ENCODE results near the gene CDH26. TPM values are rescaled to one million over a fixed set of nuclear protein-coding genes. Genes with fewer than 3 reads are reported as not detected.
A peak's percentile ranks its signal among the peaks of the same experiment; 100 is the strongest.

Gene CDH26
- total and polyA plus RNA-seq, 5 donors, result 0.39 to 1.7 (median 1.2) TPM

DNA sequence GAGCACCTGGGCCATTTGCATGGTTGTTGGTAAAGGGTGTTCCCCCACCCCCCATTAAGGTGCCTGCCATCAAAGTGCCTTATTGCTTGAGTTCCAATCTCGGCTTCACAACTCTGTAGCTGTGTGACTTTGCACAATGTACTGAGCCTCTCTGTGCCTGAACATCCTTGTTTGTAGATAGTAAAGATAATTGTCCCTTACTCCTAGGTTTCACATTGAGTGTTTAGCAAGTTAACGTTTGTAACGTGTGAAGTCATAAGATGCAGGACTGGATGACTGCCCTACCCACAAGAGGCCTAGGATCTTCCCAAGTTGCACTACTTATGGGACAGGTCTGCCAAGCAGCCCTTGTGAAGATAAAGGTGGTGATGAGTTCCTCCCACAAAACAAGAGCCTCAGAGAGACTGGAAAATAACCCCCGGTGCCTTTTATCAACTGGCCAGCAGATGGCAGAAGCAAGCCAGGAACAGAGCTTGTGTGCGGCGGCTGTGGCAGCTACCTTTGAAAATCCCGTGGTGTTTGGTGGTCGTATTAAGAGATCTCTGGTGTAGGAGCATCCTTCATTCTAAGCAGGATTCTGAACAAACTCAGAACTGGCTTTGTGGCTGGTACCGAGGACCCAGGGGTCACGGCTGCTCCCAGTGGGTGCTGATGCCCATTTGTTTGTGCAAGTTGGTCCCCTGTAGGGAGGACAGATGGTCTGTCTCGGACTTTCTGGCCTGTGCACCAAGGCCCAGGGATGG lies 99.1 kb downstream of the CDH26 start:
- Histone ChIP-seq H3K4me1 (ENCODE audit: control insufficient read depth, insufficient read depth, low read length) (no peaks in the 10 kb centered on the region), H3K27ac (ENCODE audit: low read length) (no peak overlapping the region), H3K4me3 (ENCODE audit: low read length) (no peak overlapping the region), H3K27me3 (ENCODE audit: control insufficient read depth, insufficient read depth) (no peaks in the 10 kb centered on the region), H3K9me3 (ENCODE audit: control insufficient read depth, low read length) (no peaks in the 10 kb centered on the region)
- 14% methylated on average over 11 of the region's 11 CpGs for WGBS
- intact Hi-C loops (cut with DNase I), result loop anchor here in 1 of 4 donors (5.0 to 10.0 kb wide), 3 partner anchors 148 to 1065 kb away; no protein-coding TSS in a partner anchor
- DNase-seq (peak; percentile 59 to 80 (median 75)), ATAC-seq (peak; percentile 33 to 53)

DNA sequence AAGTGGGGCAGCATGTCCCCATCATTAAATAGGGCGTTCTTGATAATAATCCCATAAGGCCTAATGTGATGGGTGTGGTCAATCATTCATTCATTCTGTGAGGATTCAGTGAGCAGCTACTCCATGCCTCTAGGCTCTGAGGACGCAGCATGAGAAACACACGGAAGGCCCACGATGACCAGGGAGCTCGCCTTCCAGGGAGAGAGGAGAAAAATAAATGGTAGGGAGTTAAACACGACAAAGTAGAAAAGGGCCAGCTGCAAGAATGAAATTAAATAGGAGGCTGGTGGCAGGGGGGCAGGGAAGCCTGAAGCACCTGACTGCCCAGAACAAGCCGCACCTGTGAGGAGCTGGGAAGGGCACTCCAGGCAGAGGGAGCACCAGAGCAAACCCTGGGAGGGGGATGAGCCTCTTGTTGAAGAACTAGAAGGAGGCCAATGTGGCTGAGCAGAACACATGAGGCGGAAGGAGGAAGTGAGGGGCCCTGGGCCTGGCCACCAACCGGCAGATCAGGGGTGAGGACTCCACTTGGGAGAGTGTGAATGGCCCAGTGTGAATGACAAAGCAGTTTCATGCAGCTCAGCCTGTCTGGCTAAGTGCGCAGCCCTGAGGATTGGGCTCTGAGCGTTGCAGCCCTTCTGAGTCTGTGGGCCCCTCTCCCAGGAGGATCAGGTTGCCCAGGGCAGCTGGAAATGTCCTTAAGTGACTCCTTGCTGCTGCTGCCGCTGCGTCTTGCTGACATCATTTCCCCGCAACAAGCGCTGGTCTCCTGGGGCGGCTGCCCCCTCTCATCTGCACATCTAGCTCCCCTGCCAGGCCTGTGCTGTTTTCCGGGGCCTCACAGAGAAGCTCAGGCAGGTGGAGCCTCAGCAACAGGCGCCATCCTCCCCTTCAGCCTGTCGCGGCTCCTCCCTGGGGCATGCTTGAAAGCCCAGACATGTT lies 99.9 kb downstream of the CDH26 start:
- Histone ChIP-seq H3K4me1 (ENCODE audit: control insufficient read depth, insufficient read depth, low read length) (no peaks in the 10 kb centered on the region), H3K27me3 (ENCODE audit: control insufficient read depth, insufficient read depth) (no peaks in the 10 kb centered on the region), H3K4me3 (ENCODE audit: low read length) (no peak overlapping the region), H3K9me3 (ENCODE audit: control insufficient read depth, low read length) (no peaks in the 10 kb centered on the region), H3K27ac (ENCODE audit: low read length) (no peak overlapping the region)
- ATAC-seq (peak; percentile 23 to 57), DNase-seq (peak in 2 of 3 donors; percentile 70 to 74)
- intact Hi-C loops (cut with DNase I), result loop anchor here in 1 of 4 donors (5.0 to 10.0 kb wide), 3 partner anchors 147 to 1064 kb away; no protein-coding TSS in a partner anchor
- WGBS, result 51% methylated on average over 20 of the region's 20 CpGs

DNA sequence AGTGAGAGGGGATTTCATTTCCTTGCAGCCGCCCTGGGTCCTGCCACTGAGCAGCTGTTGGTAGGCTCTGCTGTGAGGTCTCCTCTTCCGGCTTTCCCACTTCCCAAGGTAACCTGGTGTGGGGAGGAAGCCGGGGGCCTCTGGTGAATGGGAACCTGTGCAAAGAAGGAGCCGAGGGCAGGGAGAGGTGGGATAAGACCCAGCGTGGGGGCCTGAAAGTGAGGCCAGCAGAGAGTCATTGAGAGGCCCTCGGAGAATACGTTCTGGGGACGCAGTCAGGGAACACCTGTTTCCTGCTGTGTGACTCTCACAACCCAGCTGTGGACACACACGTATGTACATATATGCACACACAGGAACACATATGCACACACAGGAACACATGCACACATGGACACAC lies 100.7 kb downstream of the CDH26 start:
- no peak overlapping the region for H3K27ac ChIP-seq (ENCODE audit: low read length)
- ATAC-seq, result no peak
- no peaks in the 10 kb centered on the region for H3K9me3 ChIP-seq (ENCODE audit: control insufficient read depth, low read length)
- DNase-seq, result no peak
- 61% methylated on average over 9 of the region's 9 CpGs for WGBS
- no peaks in the 10 kb centered on the region for H3K27me3 ChIP-seq (ENCODE audit: control insufficient read depth, insufficient read depth)
- no peak overlapping the region for H3K4me3 ChIP-seq (ENCODE audit: low read length)
- intact Hi-C loops (cut with DNase I), result loop anchor here in 1 of 4 donors (5.0 to 10.0 kb wide), 3 partner anchors 146 to 1063 kb away; no protein-coding TSS in a partner anchor
- H3K4me1 ChIP-seq (ENCODE audit: control insufficient read depth, insufficient read depth, low read length), result no peaks in the 10 kb centered on the region

DNA sequence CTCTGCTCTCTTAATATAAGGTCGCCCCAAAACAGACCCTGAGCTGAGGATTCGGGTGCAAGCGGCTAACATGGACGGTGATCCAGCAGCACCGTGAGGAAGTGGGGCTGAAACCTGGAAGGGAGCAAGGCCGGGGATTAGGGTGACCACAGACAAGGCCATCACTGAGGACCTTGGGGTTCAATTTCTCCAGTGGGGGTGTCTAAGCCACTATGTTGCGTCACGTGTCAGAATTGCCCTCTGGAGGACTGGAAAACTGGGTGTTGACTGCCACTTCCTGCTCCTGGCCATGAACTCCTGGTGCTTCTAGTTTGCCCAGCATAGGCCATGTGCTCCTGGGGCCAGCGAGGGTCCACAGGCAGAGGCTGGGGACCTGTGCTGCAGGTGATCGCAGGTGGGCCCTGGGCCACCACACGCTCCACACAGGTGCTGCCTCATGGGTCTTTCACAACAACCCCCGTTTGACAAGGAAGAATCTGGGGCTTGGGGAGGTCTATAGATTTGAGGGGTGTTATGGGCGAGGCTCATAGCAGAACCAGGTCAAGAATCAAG lies 101.9 kb downstream of the CDH26 start:
- Histone ChIP-seq H3K27me3 (ENCODE audit: control insufficient read depth, insufficient read depth) (no peaks in the 10 kb centered on the region), H3K27ac (ENCODE audit: low read length) (no peak overlapping the region), H3K4me3 (ENCODE audit: low read length) (no peak overlapping the region), H3K9me3 (ENCODE audit: control insufficient read depth, low read length) (no peaks in the 10 kb centered on the region), H3K4me1 (ENCODE audit: control insufficient read depth, insufficient read depth, low read length) (no peaks in the 10 kb centered on the region)
- no peak for DNase-seq
- ATAC-seq, result no peak
- intact Hi-C loops (cut with DNase I), result no loop called here
- 92% methylated on average over 13 of the region's 13 CpGs for WGBS

DNA sequence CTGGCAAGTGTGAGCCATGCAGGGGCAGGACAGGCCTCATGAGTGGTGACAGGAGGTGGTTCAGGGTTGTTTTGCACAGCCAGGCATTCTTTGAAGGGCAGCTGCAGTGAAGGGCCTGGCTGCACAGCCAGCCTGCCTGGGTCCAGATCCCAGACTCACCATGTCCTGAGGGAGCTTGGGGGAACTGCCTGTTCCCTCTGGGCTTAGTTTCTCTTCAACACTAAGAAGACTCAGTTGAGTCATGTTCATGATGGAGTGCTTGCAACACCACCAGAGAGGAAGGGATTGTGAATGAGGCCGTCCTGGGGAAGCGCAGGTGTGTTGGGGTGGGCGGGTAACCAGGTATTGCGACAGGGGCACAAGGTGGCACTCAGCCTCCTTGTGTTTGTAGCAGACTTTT lies 102.4 kb downstream of the CDH26 start:
- intact Hi-C loops (cut with DNase I), result no loop called here
- no peaks in the 10 kb centered on the region for H3K27me3 ChIP-seq (ENCODE audit: control insufficient read depth, insufficient read depth)
- WGBS, result 95% methylated on average over 4 of the region's 4 CpGs
- ATAC-seq (no peak), DNase-seq (no peak)
- no peaks in the 10 kb centered on the region for H3K9me3 ChIP-seq (ENCODE audit: control insufficient read depth, low read length)
- H3K4me3 ChIP-seq (ENCODE audit: low read length), result no peak overlapping the region
- H3K27ac ChIP-seq (ENCODE audit: low read length), result no peak overlapping the region
- H3K4me1 ChIP-seq (ENCODE audit: control insufficient read depth, insufficient read depth, low read length), result no peaks in the 10 kb centered on the region

DNA sequence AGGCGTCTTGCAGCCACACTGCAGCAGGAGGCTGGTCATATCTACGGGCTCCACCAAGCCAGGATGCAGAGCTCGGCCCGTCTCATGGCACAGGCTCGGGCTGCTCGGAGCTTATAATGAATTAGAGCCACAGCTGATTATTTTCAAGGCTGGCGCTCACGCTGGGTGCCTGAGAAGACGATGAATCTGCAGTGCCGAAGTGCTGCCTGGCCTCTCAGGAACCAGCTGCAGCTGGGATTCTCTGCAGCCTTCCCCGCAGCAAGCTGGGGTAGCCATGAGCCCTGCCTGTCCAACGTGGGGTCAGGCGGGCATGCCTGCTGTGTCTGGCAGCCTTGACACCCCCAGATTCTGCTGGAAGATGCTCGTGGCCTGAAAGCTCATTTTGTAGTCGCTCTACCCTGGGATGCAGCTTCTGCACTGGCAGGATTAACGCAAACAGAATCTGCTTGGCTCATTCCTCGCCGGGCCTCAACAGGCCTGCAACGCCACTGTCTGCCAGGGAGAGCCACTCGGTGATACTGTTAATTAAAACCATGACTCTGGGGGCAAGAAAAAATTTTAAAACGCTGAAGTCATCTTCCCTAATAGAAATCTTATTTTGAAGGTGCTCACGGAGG lies 104.3 kb downstream of the CDH26 start:
- 56% methylated on average over 22 of the region's 22 CpGs for WGBS
- no peak overlapping the region for H3K4me3 ChIP-seq (ENCODE audit: low read length)

DNA sequence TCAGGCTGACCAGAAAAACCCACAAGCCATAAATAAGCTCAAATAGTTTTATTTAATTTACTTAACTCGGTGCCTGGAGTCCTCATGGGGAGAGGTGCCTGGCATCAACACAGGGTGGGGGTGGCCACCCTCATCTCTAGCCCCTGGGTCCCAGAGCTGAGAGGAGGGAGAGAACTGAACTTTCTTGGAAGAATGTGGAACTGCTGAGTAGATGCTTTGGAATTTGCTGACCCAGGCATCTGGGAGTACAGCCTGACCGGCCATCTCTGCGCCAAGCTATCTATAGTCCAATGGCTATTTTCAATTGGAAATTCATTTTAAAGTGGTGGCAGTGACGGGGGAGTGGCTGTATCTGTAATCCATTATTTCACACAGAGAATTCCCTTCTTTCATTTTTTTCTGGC lies 104.8 kb downstream of the CDH26 start:
- intact Hi-C loops (cut with DNase I), result no loop called here
- Histone ChIP-seq H3K4me1 (ENCODE audit: control insufficient read depth, insufficient read depth, low read length) (no peaks in the 10 kb centered on the region), H3K9me3 (ENCODE audit: control insufficient read depth, low read length) (no peaks in the 10 kb centered on the region), H3K27ac (ENCODE audit: low read length) (no peak overlapping the region), H3K4me3 (ENCODE audit: low read length) (no peak overlapping the region), H3K27me3 (ENCODE audit: control insufficient read depth, insufficient read depth) (no peaks in the 10 kb centered on the region)
- DNase-seq (peak in 1 of 3 donors; percentile 61), ATAC-seq (peak in 1 of 2 donors; percentile 62)
- 53% methylated on average over 4 of the region's 4 CpGs for WGBS

More for the DNA sequence above, 104.3 kb downstream of the CDH26 start:
- ATAC-seq, result no peak
- Histone ChIP-seq H3K27ac (ENCODE audit: low read length) (no peak overlapping the region), H3K9me3 (ENCODE audit: control insufficient read depth, low read length) (no peaks in the 10 kb centered on the region), H3K27me3 (ENCODE audit: control insufficient read depth, insufficient read depth) (no peaks in the 10 kb centered on the region), H3K4me1 (ENCODE audit: control insufficient read depth, insufficient read depth, low read length) (no peaks in the 10 kb centered on the region)
- DNase-seq, result no peak
- intact Hi-C loops (cut with DNase I), result no loop called here

DNA sequence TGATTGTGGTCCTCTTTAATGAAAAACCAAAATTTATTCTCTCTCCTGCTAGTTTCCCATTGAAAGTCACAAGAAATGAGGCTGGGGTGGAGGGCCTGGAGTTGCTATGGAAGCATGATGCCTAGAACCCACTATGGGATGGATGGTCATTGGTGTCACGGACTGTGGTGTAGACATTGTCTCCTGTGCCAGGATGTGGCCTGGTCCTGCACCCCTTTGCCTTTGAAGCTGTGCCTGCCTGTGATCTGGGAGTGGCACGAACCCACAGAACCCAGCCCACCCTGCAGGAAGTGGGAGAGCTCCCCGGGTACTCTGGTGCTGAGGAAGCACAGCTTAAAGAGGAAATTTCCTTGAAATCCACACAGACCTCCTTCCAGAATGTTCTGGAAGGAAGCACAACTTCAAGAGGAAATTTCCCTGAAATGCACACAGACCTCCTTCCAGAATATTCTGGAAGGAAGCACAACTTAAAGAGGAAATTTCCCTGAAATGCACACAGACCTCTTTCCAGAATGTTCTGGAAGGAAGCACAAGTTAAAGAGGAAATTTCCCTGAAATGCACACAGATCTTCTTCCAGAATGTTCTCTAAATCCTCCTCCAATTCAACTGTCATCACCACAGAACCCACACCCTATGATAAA lies 105.6 kb downstream of the CDH26 start:
- 73% methylated on average over 3 of the region's 3 CpGs for WGBS
- H3K27me3 ChIP-seq (ENCODE audit: control insufficient read depth, insufficient read depth), result no peaks in the 10 kb centered on the region
- no peak overlapping the region for H3K4me3 ChIP-seq (ENCODE audit: low read length)
- H3K27ac ChIP-seq (ENCODE audit: low read length), result no peak overlapping the region
- DNase-seq (no peak), ATAC-seq (no peak)
- no peaks in the 10 kb centered on the region for H3K4me1 ChIP-seq (ENCODE audit: control insufficient read depth, insufficient read depth, low read length)
- intact Hi-C loops (cut with DNase I), result no loop called here
- H3K9me3 ChIP-seq (ENCODE audit: control insufficient read depth, low read length), result no peaks in the 10 kb centered on the region
